Measurements from ENCODE around the gene CCDC6. TPM values are rescaled to one million over a fixed set of nuclear protein-coding genes. Genes with fewer than 3 reads are reported as not detected.
"Not testable (repeated sequence)": the region's sequence is repeated elsewhere in the genome, so short reads cannot be mapped to it uniquely, and the experiment has no call there.

The CCDC6 gene
- total and polyA plus RNA-seq, 9 donors, result 12.2 to 46.8 (median 34.1) TPM

- intact Hi-C loops (cut with DNase I), result no loop called here
- 92 to 94% (median 92%) methylated on average over 4 of the region's 4 CpGs for WGBS, 3 donors
- no peak for DNase-seq
- H3K36me3 ChIP-seq, result no peaks in the 10 kb centered on the region
- no peaks in the 10 kb centered on the region for H3K4me1 ChIP-seq (ENCODE audit: insufficient read depth)
- no peak overlapping the region for H3K27ac ChIP-seq
- no peaks in the 10 kb centered on the region for H3K9me3 ChIP-seq
- H3K4me3 ChIP-seq, result no peak overlapping the region
- TF ChIP-seq POLR2A (IDR thresholded peaks at IDR 0.05) (no peak), EP300 (IDR thresholded peaks at IDR 0.05) (no peak), CTCF (IDR thresholded peaks at IDR 0.05) (no peak)
- no peaks in the 10 kb centered on the region for H3K27me3 ChIP-seq
Observed at GRCh38 chr10:59942556-59942955, 36.2 kb upstream of the CCDC6 start.

- Histone ChIP-seq H3K4me3 (no peak overlapping the region), H3K36me3 (no peaks in the 10 kb centered on the region), H3K27ac (no peak overlapping the region), H3K27me3 (no peaks in the 10 kb centered on the region), H3K9me3 (no peaks in the 10 kb centered on the region), H3K4me1 (ENCODE audit: insufficient read depth) (no peaks in the 10 kb centered on the region)
- intact Hi-C loops (cut with DNase I), result no loop called here
- no peak for DNase-seq
- TF ChIP-seq EP300 (IDR thresholded peaks at IDR 0.05) (no peak), POLR2A (IDR thresholded peaks at IDR 0.05) (no peak), CTCF (IDR thresholded peaks at IDR 0.05) (no peak)
- WGBS, 3 donors, result 16 to 28% (median 18%) methylated on average over 1 of the region's 1 CpG
Observed at GRCh38 chr10:59937720-59938119, 31.4 kb upstream of the CCDC6 start.

- 85 to 92% (median 91%) methylated on average over 2 of the region's 2 CpGs for WGBS, 3 donors
- Histone ChIP-seq H3K4me1 (ENCODE audit: insufficient read depth) (no peaks in the 10 kb centered on the region), H3K27me3 (no peaks in the 10 kb centered on the region), H3K36me3 (no peaks in the 10 kb centered on the region), H3K4me3 (no peak overlapping the region), H3K9me3 (no peaks in the 10 kb centered on the region), H3K27ac (no peak overlapping the region)
- TF ChIP-seq EP300 (IDR thresholded peaks at IDR 0.05) (no peak), POLR2A (IDR thresholded peaks at IDR 0.05) (no peak), CTCF (IDR thresholded peaks at IDR 0.05) (no peak)
- no peak for DNase-seq
- intact Hi-C loops (cut with DNase I), result no loop called here
Observed at GRCh38 chr10:59934701-59935100, 28.3 kb upstream of the CCDC6 start.

GRCh38 chr10:59930788-59931521 is 24.6 kb upstream of the CCDC6 start:
- not testable (repeated sequence) for DNase-seq

GRCh38 chr10:59926086-59926485 is 19.7 kb upstream of the CCDC6 start:
- no peak for TF ChIP-seq EP300 (IDR thresholded peaks at IDR 0.05)
- no peak for TF ChIP-seq POLR2A (IDR thresholded peaks at IDR 0.05)
- TF ChIP-seq CTCF (IDR thresholded peaks at IDR 0.05), result no peak
- Histone ChIP-seq H3K27me3 (no peaks in the 10 kb centered on the region), H3K4me1 (ENCODE audit: insufficient read depth) (no peaks in the 10 kb centered on the region), H3K36me3 (no peaks in the 10 kb centered on the region), H3K9me3 (no peaks in the 10 kb centered on the region), H3K4me3 (no peak overlapping the region), H3K27ac (no peak overlapping the region)
- intact Hi-C loops (cut with DNase I), result no loop called here
- WGBS, 3 donors, result 89 to 92% (median 92%) methylated on average over 2 of the region's 2 CpGs
- no peak for DNase-seq

More at GRCh38 chr10:59930788-59931521, 24.6 kb upstream of the CCDC6 start:
- intact Hi-C loops (cut with DNase I); H3K4me1 ChIP-seq (ENCODE audit: insufficient read depth); H3K9me3 ChIP-seq; H3K27me3 ChIP-seq; H3K4me3 ChIP-seq; H3K36me3 ChIP-seq; H3K27ac ChIP-seq: not testable (repeated sequence)
- WGBS, 3 donors, result 76 to 92% (median 90%) methylated on average over 5 of the region's 5 CpGs

Measured in ovary (tissue), 9 donors.